Endothelial cell of umbilical vein (primary cell): ENCODE data around the gene CXCR6. TPM values are rescaled to one million over a fixed set of nuclear protein-coding genes. Genes with fewer than 3 reads are reported as not detected.
A peak's percentile ranks its signal among the peaks of the same experiment; 100 is the strongest.

Source experiments
- BruUV-seq: library from RNA; stranded (reverse); fragments of 400-500 nt; replicated peaks from 2 replicates; lab custom pipeline; 2021; lab: Mats Ljungman, UMichigan
- CTCF ChIA-PET: fragments of 300-600, 350-600 bp; sonication (Branson Sonifier 250); formaldehyde crosslinking; loops from one replicate; lab custom pipeline; 2021; ENCODE audit warnings: antibody characterized with exemption, inconsistent platforms; lab: Charles Lee
- POLR2A ChIA-PET: fragments of 300-600, 350-600 bp; sonication (Branson Sonifier 250); formaldehyde crosslinking; loops from one replicate; lab custom pipeline; 2021; ENCODE audit warnings: antibody characterized with exemption, inconsistent platforms; lab: Charles Lee
- DNase-seq: peaks from one replicate; pipeline ENCODE4 v3.0.0-alpha.2; 2011; ENCODE audit warnings: low read depth, low spot score
- FAIRE-seq: peaks from 2 replicates; lab custom pipeline; 2011; peaks lifted over from hg19 to GRCh38; lab: Jason Lieb, UNC
- H2AFZ ChIP-seq: 2 replicates; pipeline ENCODE4 v1.6.0; 2012; ENCODE audit warnings: low read depth, low read length, control low read depth, inconsistent platforms
- H3K27ac ChIP-seq: 2 replicates; pipeline ENCODE4 v1.5.1; 2011; ENCODE audit warnings: low read depth, mild to moderate bottlenecking, control low read depth, low read length, moderate library complexity; ENCODE audit not compliant: insufficient read depth
- H3K27me3 ChIP-seq, 2 experiments: 2 replicates each; pipeline versions ENCODE4 v1.6.0 to v1.6.1; 2011; ENCODE audit warnings: low read length in 2 of 2, mixed read lengths in 1 of 2; ENCODE audit not compliant: control insufficient read depth in 2 of 2, insufficient read depth in 2 of 2
- H3K36me3 ChIP-seq, 2 experiments: 2 replicates in 1 of 2; 3 replicates in 1 of 2; pipeline ENCODE4 v1.5.1; 2011; ENCODE audit warnings: low read length in 2 of 2, mild to moderate bottlenecking in 1 of 2, moderate library complexity in 1 of 2; ENCODE audit not compliant: control insufficient read depth in 2 of 2, insufficient read depth in 2 of 2; ENCODE audit errors: extremely low read depth in 1 of 2
- H3K4me1 ChIP-seq: 3 replicates; pipeline ENCODE4 v1.5.1; 2011; ENCODE audit warnings: mild to moderate bottlenecking, low read length; ENCODE audit not compliant: control insufficient read depth, insufficient read depth; ENCODE audit errors: extremely low read depth
- H3K4me2 ChIP-seq: 2 replicates; pipeline ENCODE4 v1.6.1; 2011; ENCODE audit warnings: low read length, control low read depth, mixed read lengths; ENCODE audit not compliant: insufficient read depth
- H3K4me3 ChIP-seq, 3 experiments: fragments of 200-600 bp in 1 of 3; sonication (generic), shearing (Covaris generic) in 1 of 3; replicated peaks in 1 of 3; 2 replicates each; pipeline ENCODE4 v1.5.1; 2011 to 2016; ENCODE audit warnings: control low read depth in 3 of 3, low read length in 3 of 3, mild to moderate bottlenecking in 2 of 3, inconsistent platforms in 1 of 3, low read depth in 1 of 3, moderate library complexity in 1 of 3; ENCODE audit not compliant: insufficient read depth in 1 of 3
- H3K79me2 ChIP-seq: 2 replicates; pipeline ENCODE4 v1.6.0; 2012; ENCODE audit warnings: low read length, inconsistent platforms; ENCODE audit not compliant: control insufficient read depth, insufficient read depth
- H3K9ac ChIP-seq: replicated peaks from 2 replicates; pipeline ENCODE3; 2011; ENCODE audit warnings: low read length, control low read depth; ENCODE audit not compliant: insufficient read depth; ENCODE audit errors: extremely low read depth
- H3K9me1 ChIP-seq: replicated peaks from 3 replicates; pipeline ENCODE4 v1.6.0; 2011; ENCODE audit warnings: mild to moderate bottlenecking, low read length; ENCODE audit not compliant: control insufficient read depth, insufficient read depth; ENCODE audit errors: extremely low read depth
- H3K9me3 ChIP-seq: replicated peaks from 2 replicates; pipeline ENCODE4 v1.5.1; 2012; ENCODE audit warnings: low read length, inconsistent platforms; ENCODE audit not compliant: control insufficient read depth, insufficient read depth
- H4K20me1 ChIP-seq: replicated peaks from 2 replicates; pipeline ENCODE3; 2011; ENCODE audit warnings: mild to moderate bottlenecking, low read length; ENCODE audit not compliant: control insufficient read depth, insufficient read depth; ENCODE audit errors: extremely low read depth
- MYC ChIP-seq: IDR thresholded peaks from one replicate; pipeline ENCODE4 v1.6.1; 2011; ENCODE audit warnings: mild to moderate bottlenecking, low read depth, low read length
- POLR2AphosphoS5 ChIP-seq: IDR thresholded peaks from 2 replicates; pipeline ENCODE4 v1.6.1; 2012; ENCODE audit warnings: low read depth, mild to moderate bottlenecking, control low read depth, low read length, moderate library complexity; ENCODE audit not compliant: insufficient read depth
- dilution Hi-C: fragments of 300-500 bp; cut with MboI; formaldehyde crosslinking; loops from one replicate; pipeline ENCODE4 v1.15.0; 2019; ENCODE audit warnings: low sequenced_read_pairs; ENCODE audit not compliant: extremely low pct_ligation_motif_present
- intact Hi-C: fragments of 100-400 bp; cut with micrococcal nuclease; formaldehyde crosslinking; loops from one replicate; pipeline ENCODE4 v1.10.0; 2022
- polyA plus RNA-seq, 4 experiments: library from polyadenylated mRNA; depleted of rRNA in 3 of 4; stranded (reverse) in 3 of 4; unstranded in 1 of 4; fragments of >200 nt; gene quantifications; 2 replicates each; pipeline versions ENCODE4 v1.2.1 to v1.2.3, GENCODE V29; 2011 to 2012; ENCODE audit warnings: missing spikeins in 1 of 4
- total RNA-seq: library from RNA; stranded (reverse); gene quantifications from 2 replicates; pipeline ENCODE4 v1.2.3, GENCODE V29; 2021
- TF ChIP-seq, protein P1 (sequence below), 2 donors: IDR thresholded peaks; 1 replicate in 1 of 2; 2 replicates in 1 of 2; pipeline ENCODE4 v1.5.1; 2011; ENCODE audit warnings: low read length in 2 of 2, mild to moderate bottlenecking in 2 of 2, moderate library complexity in 2 of 2, control low read depth in 1 of 2, inconsistent platforms in 1 of 2, low read depth in 1 of 2; ENCODE audit not compliant: insufficient read depth in 1 of 2; ENCODE audit errors: extremely low read depth in 1 of 2

Gene CXCR6
- total and polyA plus RNA-seq, 2 donors (not counting 3 experiments of a cell fraction or from before 2014, with no cell fraction given), result not detected

GRCh38 chr3:45929042-45929679, 14.1 kb upstream of the CXCR6 start:
- Histone ChIP-seq H4K20me1 (no peaks in the 10 kb centered on the region), H3K4me2 (no peak overlapping the region), H3K27me3 (no peaks in the 10 kb centered on the region), H3K27ac (no peak overlapping the region), H3K79me2 (no peaks in the 10 kb centered on the region), H3K9me3 (no peaks in the 10 kb centered on the region), H3K36me3 (peaks cover 0 to 27% of the 10 kb centered on the region in 2 experiments), H3K9me1 (no peaks in the 10 kb centered on the region), H3K4me1 (no peaks in the 10 kb centered on the region), H3K9ac (no peak overlapping the region), H2AFZ (no peak overlapping the region), H3K4me3 (no peak overlapping the region)
- ChIA-PET POLR2A (no interaction called here), CTCF (interaction anchor here (0.6 to 4.8 kb wide), 14 partner anchors 8 to 891 kb away, joined by 3 to 52 read pairs (median 3); partner anchors contain the start of gene CXCR6)
- intact Hi-C loops, result loop anchor here (1.0 kb wide), 2 partner anchors 168 to 418 kb away; no protein-coding TSS in a partner anchor
- BruUV-seq, result no TSS peak
- no peak for TF ChIP-seq POLR2AphosphoS5
- TF ChIP-seq, protein P1, sequence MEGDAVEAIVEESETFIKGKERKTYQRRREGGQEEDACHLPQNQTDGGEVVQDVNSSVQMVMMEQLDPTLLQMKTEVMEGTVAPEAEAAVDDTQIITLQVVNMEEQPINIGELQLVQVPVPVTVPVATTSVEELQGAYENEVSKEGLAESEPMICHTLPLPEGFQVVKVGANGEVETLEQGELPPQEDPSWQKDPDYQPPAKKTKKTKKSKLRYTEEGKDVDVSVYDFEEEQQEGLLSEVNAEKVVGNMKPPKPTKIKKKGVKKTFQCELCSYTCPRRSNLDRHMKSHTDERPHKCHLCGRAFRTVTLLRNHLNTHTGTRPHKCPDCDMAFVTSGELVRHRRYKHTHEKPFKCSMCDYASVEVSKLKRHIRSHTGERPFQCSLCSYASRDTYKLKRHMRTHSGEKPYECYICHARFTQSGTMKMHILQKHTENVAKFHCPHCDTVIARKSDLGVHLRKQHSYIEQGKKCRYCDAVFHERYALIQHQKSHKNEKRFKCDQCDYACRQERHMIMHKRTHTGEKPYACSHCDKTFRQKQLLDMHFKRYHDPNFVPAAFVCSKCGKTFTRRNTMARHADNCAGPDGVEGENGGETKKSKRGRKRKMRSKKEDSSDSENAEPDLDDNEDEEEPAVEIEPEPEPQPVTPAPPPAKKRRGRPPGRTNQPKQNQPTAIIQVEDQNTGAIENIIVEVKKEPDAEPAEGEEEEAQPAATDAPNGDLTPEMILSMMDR (IDR thresholded peaks at IDR 0.05; ENCODE audit: extremely low read depth in 1 of 2, insufficient read depth in 1 of 2, low read depth in 1 of 2, low read length in 2 of 2), result peak; percentile 54 to 79
- DNase-seq (peak; percentile 12), FAIRE-seq (no peak)
- dilution Hi-C loops, result no loop called here

DNA sequence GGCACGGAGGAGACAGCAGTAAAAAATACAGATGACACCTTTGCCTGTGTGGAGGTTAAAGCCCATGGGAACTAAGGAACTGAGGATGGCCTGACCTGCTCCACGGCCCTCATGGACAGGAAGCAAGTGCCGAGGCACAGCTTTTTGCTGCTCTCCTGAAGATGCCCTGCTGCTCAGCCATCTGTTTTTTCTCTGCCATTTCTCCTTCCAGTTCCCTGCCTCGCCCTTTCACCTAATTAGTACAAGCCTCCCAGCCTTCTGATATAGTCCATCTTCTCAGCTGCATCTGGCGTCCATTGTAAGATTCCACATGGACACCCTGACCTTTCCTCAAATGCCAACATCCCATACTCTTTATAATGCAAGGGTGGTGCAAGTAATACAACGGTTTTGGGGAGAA, 11.8 kb upstream of the CXCR6 start:
- Histone ChIP-seq H3K4me2 (no peak overlapping the region), H3K36me3 (peaks cover 0 to 29% of the 10 kb centered on the region in 2 experiments), H3K27ac (no peak overlapping the region), H2AFZ (no peak overlapping the region), H3K9ac (no peak overlapping the region), H3K27me3 (no peaks in the 10 kb centered on the region), H3K4me3 (no peak overlapping the region), H3K79me2 (no peaks in the 10 kb centered on the region), H3K9me3 (no peaks in the 10 kb centered on the region), H3K9me1 (no peaks in the 10 kb centered on the region), H4K20me1 (no peaks in the 10 kb centered on the region), H3K4me1 (no peaks in the 10 kb centered on the region)
- no peak for DNase-seq
- CTCF ChIA-PET, result interaction anchor here (1.1 to 4.8 kb wide), 4 partner anchors 8 to 169 kb away, joined by 3 to 52 read pairs (median 21); no protein-coding TSS in a partner anchor
- POLR2A ChIA-PET, result no interaction called here
- FAIRE-seq, result no peak
- BruUV-seq, result no TSS peak
- TF ChIP-seq MYC, result no peak
- dilution Hi-C loops (no loop called here), intact Hi-C loops (no loop called here)
